DMS79 treated with DMSO at 0.1 percent for 48 hours (cell line): ENCODE results near the gene NFX1.
A peak's percentile ranks its signal among the peaks of the same experiment; 100 is the strongest.

ENCODE experiments used
- DNase-seq: peaks from one replicate; lab custom pipeline; 2025; lab: John Stamatoyannopoulos, UW

Gene NFX1

DNA sequence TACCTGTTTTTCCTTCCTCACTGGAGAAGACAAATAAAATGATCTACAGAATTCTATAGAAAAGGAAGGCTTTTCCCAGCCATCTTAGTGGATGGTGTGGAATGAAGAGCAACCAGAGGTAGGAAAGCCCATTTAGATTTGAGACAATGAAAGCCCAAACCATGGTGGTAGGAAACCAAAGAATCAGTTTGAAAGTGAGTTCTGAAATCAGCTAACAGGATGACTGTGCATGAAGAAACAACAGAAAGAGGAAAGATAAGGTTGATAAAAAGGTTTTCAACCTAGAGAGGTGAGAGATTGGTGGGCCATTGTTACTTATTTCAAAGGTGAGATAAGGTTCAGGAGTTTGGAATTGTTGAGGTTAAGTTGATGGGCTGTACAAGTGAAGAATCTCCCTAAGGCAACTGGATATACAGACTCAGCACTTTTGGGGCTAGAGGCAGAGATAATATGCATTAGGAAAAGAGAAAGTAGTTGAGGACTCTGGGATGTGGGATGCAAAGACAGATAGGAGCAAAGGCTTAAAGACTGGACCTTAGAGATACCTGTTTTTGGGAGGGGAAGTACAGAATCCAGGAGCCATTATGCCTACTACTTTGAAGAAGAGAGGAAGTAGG is 23.1 kb upstream of the NFX1 start:
- no peak for DNase-seq

DNA sequence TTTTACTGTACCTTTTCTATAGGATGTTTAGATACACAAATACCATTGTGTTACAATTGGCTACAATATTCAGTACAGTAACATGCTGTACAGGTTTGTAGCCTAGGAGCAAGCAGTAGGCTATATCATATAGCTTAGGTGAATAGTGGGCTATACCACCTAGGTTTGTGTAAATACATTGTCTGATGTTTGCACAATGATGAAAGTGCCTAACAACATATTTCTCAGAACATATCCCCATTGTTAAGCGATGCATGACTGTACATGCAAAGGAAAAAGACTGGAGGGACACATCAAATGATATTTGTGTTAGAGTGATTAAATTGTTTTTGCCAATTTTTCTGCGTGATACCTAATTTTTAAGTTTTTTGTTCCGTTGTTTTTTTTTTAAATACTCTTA is 20.2 kb upstream of the NFX1 start:
- DNase-seq = no peak

DNA sequence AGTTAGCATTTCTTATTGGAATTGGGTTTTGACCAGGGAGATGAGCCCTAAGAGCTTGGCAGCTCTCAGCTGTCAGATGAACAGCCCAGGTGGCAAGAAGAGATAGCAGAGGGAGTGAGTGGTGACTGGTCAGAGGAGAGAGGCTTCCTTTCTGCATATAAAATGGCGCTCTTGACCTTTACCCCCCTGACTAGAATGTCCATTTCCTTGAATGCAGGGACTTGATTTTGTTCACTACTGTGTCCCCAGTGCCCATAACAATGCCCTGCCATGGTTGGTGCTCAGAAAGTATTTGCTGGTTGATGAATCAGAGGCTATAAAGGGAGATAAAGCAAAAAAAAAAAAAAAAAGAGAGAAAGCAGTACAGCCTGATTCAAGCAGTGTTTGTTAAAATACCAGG is 18.3 kb upstream of the NFX1 start:
- DNase-seq = no peak

DNA sequence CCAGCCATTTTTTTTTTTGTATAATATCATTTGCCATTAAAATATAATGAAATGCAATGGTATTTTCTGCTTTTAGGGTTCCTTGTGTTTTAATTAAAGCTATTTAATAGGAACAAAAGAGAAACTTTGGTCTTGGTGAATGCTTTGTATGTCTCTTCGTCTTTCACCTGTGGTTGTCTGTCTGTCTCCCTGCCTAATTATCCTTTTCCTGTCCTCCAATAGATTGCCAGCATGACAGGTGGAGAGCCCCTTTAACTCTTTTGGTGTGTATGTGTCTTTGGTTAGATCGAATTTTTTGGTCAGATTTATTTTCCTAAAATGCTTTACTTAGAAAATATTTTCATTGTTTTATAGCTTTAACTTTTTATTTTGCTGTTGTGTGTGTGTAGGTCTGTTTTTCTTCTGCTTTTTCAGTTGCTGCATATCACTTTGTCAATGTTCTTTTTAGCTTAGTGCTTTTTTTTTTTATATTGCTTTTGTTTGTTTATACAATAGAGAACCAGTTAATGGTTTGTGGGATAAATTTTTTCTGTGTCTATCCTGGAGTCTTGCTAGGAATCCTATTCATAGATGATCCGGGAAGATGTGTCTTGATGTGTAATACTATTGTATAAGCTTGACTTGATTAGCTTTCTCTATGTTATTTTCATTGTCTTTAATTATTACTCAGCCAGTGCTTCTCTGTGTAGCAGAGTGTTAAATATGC is 16.9 kb upstream of the NFX1 start:
- no peak for DNase-seq

DNA sequence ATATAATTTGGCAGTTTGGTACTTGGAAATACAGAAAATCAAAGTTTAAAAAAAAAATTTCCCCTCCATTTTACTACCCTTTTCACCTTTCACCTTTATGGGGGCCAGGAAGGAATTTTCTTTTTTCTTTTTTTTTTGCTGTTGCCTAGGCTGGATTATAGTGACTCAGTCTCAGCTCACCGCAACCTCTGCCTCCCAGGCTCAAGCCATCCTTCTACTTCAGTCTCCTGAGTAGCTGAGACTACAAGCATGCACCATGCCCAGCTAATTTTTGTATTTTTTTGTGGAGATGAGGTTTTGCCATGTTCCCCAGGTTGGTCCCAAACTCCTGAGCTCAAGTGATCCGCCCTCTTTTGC is 16.4 kb upstream of the NFX1 start:
- DNase-seq = no peak

DNA sequence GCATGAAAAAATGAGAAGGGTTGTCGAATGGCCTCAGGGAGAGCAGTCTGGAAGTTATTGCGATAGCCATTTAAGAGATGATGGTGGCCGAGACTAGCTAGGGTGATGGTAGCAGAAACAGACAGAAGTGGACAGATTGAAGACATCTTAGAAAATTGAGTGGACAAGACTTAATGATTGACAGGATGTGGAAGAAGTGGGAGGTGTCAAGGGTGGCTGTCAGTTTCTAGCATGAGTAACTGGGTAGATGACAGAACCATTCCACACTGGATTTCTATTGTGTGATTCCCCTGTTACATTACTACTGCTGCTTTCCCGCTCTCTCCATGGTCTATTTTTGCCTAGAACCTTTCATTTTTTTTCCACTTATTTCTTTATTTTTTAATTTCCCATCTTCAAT is 12.8 kb upstream of the NFX1 start:
- DNase-seq = no peak

DNA sequence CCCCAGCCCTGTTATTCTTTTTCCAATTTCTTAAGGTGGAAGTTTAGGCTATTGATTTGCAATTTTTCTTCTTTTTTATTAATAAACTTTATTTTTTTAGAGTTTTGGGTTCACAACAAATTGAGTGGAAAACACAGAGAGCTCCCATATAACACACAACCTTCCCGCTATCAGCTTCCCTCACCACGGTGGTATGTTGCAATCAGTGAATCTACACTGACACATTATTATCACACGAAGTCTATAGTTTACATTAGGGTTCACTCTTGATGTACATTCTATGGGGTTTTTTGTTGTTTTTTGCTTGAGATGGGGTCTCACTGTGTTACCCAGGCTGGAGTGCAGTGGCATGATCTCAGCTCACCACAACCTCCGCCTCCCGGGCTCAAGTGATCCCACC is 4.8 kb upstream of the NFX1 start:
- DNase-seq = no peak

DNA sequence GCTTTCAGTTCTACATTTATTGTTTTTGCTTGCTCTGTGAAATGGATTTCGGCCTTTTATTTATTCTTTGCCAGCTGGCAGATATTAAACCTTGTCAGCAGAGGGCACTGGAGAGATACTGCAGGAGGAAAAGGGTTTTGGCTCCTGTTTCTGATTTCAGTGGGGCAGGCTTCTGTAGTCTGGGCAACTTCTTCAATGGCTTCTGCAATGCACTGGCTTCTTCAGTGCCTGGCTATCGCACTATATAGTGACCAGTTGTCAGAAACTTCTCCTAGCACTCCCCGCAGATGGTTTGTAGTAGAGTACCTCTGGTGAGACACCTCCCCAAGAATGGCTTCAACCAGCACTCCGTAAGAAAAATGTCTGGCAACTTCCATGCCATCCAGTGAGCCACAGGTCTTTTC is 3.2 kb upstream of the NFX1 start:
- DNase-seq = peak; percentile 53

DNA sequence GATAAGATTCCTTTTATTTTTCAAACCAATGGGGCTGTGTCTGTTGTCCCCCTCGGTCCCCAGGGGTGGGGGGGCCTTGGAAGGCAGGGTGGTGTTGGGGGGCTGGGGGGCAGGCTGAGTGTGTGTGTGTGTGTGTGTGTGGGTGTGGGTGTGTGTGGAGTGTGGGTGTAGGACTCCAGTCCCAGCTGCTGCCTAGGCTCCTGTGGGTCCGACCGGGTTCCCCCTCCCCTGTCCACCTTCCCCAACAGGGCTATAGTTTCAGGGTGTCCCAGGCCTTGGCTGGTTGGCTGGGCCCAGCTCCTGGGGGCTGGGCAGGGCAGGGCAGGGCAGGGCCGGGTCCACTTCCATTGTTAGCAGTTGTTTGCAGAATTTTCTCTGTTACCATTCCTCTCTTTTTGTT is 2.1 kb upstream of the NFX1 start:
- DNase-seq = no peak

DNA sequence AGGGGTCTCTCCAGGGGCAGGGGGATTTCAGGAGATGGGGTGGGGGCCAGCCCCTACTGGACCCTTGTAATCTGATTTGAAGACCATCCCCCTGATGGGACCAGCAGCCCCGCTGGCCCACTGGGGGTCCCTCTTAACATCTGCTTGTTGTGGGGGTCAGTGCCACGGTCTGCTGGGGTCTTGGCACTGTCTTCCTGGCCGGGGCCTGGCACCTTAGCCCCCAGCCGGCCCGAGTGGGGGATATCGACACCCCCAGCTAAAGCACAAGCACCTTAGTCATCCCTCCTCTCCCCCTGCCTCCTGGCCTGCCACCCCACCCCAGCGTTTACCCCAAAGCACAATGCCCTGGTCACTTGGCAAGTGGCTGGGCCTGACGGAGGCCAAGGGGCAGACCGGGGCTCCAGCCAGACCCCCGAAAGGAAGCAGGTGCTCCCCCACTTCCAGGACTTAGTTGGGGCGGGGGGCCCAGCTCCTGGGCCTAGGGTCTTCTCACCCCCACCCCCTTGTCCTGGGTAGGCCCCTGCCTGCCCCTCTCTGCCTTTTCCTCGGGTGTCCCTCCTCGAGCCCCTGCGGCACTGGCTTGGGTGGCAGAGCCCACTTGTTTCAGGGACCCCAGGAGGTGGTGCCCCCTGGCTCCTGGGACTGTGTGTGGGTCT is 1.4 kb upstream of the NFX1 start:
- no peak for DNase-seq

DNA sequence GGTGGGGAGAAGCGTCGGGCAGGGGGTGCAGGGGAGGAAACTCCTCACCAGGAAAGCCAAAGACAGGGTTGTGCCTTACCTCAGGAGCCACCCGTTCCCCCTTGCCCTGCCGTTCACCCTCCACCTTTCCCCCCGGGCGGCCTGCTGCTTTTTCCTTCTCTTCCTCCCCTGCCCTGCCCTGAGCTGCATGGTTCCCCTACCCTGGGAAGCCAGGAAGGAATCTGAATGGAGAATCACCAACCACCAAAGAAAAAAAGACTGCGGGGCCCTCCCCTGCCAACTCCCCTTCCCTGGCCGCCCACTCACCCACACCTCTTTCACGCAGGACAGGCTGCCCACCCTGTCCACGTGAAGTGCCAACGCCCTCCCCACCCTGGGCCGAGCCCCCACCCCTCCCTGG is 820 bp upstream of the NFX1 start:
- no peak for DNase-seq

DNA sequence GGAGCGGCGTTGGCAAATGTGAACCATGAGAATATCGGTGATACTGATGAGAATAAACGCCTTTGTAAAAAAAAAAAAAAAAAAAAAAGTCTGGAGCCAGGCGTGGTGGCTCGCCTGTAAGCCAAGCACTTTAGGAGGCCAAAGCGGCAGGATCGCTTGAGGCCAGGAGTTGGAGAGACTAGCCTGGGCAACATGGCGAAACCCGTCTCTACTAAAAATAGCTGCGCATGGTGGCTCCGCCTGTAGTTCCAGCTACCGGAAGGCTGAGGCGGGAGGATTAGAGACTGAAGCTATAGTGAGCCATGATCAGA is 425 bp upstream of the NFX1 start:
- DNase-seq = no peak

DNA sequence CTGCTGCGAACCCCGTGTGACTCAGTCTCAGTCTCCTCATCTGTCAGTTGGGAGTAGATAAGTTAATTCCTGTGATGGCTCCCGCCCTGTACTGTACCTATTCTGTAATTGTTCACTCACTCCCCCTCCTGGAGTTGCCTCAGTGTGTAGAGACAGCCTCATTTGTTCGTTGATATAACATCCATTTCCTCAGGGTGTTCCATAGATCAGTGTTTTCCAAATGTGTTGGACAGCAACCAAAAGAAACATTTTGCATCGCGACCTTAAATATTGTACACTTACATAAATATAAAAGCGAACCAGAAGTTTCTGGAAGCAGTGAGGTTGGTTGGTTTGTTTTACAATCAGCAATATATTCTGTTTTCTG is 698 bp downstream of the NFX1 start:
- no peak for DNase-seq

DNA sequence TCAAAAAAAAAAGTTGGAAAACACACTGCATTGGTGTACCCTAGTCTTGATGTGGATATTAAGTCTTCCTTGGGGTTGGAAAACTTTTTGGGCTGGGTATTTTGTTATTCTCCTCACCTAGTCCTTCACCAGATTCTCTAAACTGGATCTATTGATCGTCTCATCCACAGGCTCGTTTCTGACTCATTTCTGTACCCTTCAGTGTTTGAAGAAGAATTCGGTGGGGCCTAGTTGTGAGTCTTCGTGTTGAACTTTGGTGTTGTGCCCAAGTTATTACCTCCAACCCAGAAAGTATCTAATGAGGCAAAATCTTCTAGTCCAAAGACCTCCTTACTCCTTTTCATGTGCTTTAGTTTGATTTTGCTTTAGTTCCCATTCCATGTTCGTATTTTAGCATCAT is 1.6 kb downstream of the NFX1 start:
- DNase-seq = no peak

DNA sequence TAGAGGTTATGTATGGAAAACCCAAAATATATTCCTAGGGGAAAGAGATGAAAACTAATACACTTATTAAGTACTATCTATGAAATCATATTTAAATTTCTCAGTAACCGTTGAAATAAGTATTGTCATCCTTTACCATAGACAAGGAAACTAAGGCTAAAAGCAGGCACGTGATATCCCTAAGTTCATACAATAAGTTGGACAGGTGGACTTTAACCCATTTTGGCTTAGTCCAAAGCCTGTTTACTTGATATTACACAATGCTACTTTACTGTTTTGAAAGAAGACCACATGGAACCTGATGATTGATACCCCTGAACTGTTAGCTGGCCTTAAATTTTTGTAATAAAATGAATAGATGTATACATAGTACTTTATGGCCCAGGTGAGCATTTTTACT is 3.5 kb downstream of the NFX1 start:
- DNase-seq = no peak

DNA sequence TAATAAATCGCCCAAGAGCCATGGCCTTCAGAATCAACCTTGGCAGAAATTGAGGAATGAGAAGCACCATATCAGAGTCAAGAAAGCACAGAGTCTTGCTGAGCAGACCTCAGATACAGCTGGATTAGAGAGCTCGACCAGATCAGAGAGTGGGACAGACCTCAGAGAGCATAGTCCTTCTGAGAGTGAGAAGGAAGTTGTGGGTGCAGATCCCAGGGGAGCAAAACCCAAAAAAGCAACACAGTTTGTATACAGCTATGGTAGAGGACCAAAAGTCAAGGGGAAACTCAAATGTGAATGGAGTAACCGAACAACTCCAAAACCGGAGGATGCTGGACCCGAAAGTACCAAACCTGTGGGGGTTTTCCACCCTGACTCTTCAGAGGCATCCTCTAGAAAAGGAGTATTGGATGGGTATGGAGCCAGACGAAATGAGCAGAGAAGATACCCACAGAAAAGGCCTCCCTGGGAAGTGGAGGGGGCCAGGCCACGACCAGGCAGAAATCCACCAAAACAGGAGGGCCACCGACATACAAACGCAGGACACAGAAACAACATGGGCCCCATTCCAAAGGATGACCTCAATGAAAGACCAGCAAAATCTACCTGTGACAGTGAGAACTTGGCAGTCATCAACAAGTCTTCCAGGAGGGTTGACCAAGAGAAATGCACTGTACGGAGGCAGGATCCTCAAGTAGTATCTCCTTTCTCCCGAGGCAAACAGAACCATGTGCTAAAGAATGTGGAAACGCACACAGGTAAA is 4.5 kb downstream of the NFX1 start:
- no peak for DNase-seq

DNA sequence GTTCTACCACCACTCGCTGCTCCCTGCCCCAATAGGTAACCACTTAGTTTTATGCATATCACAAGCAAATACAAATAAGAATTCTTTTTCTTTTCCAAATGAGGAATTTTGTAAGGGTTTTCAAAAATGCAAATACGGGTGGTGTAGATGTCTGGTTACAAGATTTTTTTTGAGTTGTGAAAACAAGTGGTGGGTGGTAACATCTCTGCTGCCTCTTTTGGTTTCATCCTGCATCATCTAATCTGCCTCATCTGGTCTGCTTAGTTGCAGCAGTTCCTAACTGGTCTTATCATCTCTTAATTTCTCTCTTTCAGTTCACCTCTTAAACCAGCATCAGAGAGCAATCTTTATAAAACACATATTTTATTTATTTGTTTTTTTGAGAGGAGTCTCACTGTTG is 5.3 kb downstream of the NFX1 start:
- no peak for DNase-seq

DNA sequence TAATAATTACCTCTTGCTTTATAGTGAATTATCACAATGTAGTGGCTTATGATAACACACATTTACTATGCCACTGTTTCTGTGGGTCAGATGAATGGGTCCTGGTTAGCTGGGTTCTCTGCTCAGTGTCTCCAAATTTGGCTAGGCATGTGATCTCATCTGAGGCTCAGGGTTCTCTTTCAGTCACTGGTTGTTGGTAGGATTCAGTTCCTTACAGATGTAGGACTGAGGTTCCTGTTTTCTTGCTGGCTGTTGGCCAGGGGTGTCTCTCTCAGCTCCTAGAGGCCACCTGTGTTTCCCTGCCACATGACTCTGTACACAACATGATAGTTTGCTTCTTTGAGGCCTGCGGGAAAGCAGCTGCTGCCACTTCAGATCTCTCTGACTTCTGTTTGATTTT is 7.1 kb downstream of the NFX1 start:
- peak; percentile 71 for DNase-seq

DNA sequence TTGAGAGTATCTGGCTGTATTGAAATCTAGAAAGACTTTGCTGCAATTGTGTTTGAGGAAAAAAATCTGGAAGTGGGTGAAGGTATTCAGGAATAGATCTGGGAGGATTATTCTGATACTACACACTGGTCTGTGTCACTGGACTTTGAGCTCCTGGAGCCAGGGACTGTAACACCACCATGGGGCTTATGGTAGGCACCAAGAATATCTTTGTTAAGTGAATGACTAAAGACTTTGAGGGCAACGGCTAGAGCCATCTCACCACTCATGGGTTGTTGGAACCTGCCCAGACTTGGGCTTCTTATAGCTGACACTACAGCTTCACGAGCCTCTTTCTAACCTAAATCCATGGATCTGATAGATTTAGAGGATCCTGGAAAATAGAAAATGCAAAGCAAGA is 10.2 kb downstream of the NFX1 start:
- no peak for DNase-seq

DNA sequence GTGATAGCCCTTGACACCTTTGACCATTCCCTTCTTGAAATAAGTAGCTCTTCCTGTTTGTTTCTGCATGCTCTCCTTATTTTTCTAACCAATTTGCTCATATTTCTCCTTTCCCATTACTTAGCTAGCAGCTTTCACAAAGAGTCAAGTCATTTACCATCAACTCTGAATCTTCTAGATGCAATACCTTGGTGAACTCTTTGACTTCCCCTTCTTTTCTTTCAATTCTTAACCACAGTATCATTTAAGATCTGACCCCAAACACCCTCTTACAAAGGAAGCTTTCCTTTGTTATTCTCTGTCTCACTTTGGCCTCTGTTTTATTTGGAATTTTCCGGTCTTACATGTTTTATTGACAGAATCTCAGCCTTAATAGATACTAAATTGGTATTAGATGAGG is 14.0 kb downstream of the NFX1 start:
- DNase-seq = no peak

DNA sequence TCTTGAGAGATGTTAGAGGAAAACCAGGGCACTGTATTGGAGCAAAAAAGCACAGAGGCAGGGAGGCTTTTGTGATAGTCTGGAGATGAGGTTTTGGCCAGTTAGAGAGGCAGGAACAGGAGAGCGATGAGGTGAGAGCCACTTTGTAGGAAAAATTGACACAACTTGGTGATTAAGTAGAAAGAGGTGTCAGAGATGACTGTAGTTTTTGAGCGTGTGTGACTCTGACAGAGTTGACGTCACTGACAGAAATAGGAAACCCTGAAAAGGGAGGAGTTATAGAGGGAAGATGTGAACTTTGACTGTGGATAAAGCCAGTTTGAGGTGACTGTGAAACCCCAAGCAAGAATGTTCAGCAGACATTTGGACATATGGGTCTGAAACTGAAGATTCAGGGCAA is 15.7 kb downstream of the NFX1 start:
- no peak for DNase-seq

DNA sequence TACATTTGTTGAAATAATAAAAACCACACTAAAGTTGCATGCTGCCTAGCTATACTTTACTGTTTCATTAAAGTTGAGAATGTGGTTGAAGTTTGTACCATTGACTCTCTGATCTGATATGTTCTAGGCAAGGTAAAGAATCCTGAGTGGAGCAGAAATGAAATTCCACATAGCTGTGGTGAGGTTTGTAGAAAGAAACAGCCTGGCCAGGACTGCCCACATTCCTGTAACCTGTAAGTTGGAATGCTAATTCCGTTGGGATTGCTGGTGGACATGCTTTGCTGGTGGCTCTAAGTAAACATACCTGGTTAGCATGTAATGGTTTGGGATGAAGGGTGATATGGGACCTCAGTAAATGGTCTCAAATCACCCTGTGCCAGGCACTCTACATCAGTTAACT is 16.8 kb downstream of the NFX1 start:
- DNase-seq = no peak

DNA sequence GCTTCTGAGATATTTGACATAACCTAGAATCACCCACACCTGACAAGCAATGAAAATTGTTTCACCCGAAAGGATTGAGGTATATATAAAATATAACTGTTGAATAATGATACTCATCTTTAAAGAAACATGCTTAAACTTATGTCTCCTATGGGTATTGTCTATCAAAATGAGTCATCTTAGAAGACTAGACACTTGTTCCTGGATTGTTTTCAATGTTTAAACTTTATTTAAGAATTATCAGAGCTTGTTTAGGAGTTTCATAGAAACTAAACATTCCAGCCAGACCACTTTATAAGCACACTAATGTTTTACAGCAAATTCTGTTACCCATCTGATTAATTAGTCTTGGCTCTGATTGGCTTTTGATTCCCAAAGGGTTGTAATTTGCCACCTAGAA is 19.6 kb downstream of the NFX1 start:
- DNase-seq = no peak
